Measurements from ENCODE around the gene WDR1.

Gene WDR1

GRCh38 chr4:10091531-10092181 is 24.9 kb downstream of the WDR1 start:
- CTCF ChIA-PET: interaction anchor here (0.9 to 1.3 kb wide), 3 partner anchors 11 to 545 kb away, joined by 3 to 5 read pairs (median 4); no protein-coding TSS in a partner anchor
- DNase-seq (ENCODE audit: low read depth, low spot score): no peak
- POLR2A ChIA-PET: interaction anchor here (0.9 to 8.3 kb wide), 3 partner anchors 15 to 26 kb away, joined by 5 to 87 read pairs (median 7); partner anchors contain the start of gene WDR1
- no peak overlapping the region for H3K4me3 ChIP-seq (ENCODE audit: low read depth, low read length)
- no peak for TF ChIP-seq CTCF (IDR thresholded peaks at IDR 0.05; ENCODE audit: insufficient read depth, low read length, missing control alignments)

GRCh38 chr4:10090467-10091250 is 25.9 kb downstream of the WDR1 start:
- no peak for TF ChIP-seq CTCF (IDR thresholded peaks at IDR 0.05; ENCODE audit: insufficient read depth, low read length, missing control alignments)
- POLR2A ChIA-PET: interaction anchor here (8.3 kb wide), 1 partner anchor 27 kb away, joined by 87 read pairs; the partner anchor contains the start of gene WDR1
- H3K4me3 ChIP-seq (ENCODE audit: low read depth, low read length): no peak overlapping the region
- no peak for DNase-seq (ENCODE audit: low read depth, low spot score)
- CTCF ChIA-PET: interaction anchor here (1.1 kb wide), 1 partner anchor 10 kb away, joined by 4 read pairs; no protein-coding TSS in a partner anchor

- CTCF ChIA-PET: interaction anchor here (0.8 to 0.9 kb wide), 2 partner anchors 14 to 24 kb away, joined by 3 to 4 read pairs; no protein-coding TSS in a partner anchor
- H3K4me3 ChIP-seq (ENCODE audit: low read depth, low read length): no peak overlapping the region
- peak; percentile 25 for TF ChIP-seq CTCF (IDR thresholded peaks at IDR 0.05; ENCODE audit: insufficient read depth, low read length, missing control alignments)
- DNase-seq (ENCODE audit: low read depth, low spot score): no peak
- POLR2A ChIA-PET: no interaction called here
Measured at GRCh38 chr4:10089346-10089745, 27.3 kb downstream of the WDR1 start.

- DNase-seq (ENCODE audit: low read depth, low spot score): no peak
- CTCF ChIA-PET: interaction anchor here (0.8 to 0.9 kb wide), 2 partner anchors 10 to 13 kb away, joined by 3 read pairs; no protein-coding TSS in a partner anchor
- TF ChIP-seq CTCF (IDR thresholded peaks at IDR 0.05; ENCODE audit: insufficient read depth, low read length, missing control alignments): no peak
- no peak overlapping the region for H3K4me3 ChIP-seq (ENCODE audit: low read depth, low read length)
- POLR2A ChIA-PET: interaction anchor here (0.9 to 1.4 kb wide), 2 partner anchors 7 to 10 kb away, joined by 3 to 4 read pairs; no protein-coding TSS in a partner anchor
Measured at GRCh38 chr4:10088135-10089010, 28.2 kb downstream of the WDR1 start.

- no peak for TF ChIP-seq CTCF (IDR thresholded peaks at IDR 0.05; ENCODE audit: insufficient read depth, low read length, missing control alignments)
- H3K4me3 ChIP-seq (ENCODE audit: low read depth, low read length): no peak overlapping the region
- POLR2A ChIA-PET: interaction anchor here (1.4 kb wide), 1 partner anchor 9 kb away, joined by 4 read pairs; no protein-coding TSS in a partner anchor
- CTCF ChIA-PET: no interaction called here
- DNase-seq (ENCODE audit: low read depth, low spot score): no peak
Measured at GRCh38 chr4:10087152-10087791, 29.3 kb downstream of the WDR1 start.
